Measurements from ENCODE around the gene PBXIP1. TPM values are rescaled to one million over a fixed set of nuclear protein-coding genes. Genes with fewer than 3 reads are reported as not detected.

The PBXIP1 gene
- total and polyA plus RNA-seq, 2 of the 13 experiments (the other 11 are each of a cell fraction or from before 2014, with no cell fraction given), result 16.3 to 31.9 TPM

DNA sequence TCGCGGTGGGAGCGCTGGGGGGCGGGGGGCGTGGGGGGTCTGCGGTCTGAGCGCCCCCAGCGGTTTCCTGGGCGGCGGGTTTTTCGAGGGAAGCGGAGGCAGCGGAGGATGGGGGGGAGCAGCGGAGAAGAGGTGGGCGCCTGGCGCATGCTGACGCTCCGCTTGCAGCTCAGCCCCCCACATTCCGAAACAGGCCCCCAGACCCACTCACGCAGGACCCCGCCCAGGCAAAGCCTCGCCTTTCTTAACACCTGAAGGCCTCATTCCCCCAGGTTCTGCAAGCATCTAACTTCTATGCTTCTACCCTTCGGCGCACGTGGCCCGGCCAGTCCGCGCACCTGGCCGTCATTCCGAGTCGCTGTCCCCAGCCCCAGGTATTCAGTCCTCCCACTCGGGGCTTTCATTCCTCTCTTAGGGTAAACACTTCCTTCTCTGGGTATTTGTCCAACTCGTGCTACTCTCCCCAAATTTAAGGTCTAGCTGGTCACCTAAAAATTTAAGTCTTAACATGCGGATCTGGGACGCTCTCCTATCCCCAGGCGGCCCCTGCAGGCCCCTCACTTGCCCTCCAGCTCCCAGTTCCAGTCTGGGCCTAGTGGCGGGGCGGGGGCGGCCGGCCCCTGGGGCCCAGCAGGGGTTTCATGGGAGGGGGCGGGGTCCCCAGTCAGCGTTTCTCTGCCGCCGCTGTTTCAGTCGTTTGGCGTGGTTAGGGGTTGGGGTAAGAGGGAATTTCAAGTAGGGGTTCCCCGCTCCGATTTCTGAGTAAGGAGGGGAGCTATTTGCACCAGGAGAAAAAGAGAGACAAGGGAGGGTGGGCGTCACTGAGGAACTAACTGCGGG, 43.9 kb upstream of the PBXIP1 start (continued):
- TF ChIP-seq, protein P1, sequence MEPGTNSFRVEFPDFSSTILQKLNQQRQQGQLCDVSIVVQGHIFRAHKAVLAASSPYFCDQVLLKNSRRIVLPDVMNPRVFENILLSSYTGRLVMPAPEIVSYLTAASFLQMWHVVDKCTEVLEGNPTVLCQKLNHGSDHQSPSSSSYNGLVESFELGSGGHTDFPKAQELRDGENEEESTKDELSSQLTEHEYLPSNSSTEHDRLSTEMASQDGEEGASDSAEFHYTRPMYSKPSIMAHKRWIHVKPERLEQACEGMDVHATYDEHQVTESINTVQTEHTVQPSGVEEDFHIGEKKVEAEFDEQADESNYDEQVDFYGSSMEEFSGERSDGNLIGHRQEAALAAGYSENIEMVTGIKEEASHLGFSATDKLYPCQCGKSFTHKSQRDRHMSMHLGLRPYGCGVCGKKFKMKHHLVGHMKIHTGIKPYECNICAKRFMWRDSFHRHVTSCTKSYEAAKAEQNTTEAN (CRISPR knock-in tag; conservative IDR thresholded peaks at IDR 0.05), result no peak
- TF ChIP-seq PHF8 (CRISPR knock-in tag; IDR thresholded peaks at IDR 0.05), result no peak; the same call in 1 of the 2 replicates
- TF ChIP-seq, protein P2, sequence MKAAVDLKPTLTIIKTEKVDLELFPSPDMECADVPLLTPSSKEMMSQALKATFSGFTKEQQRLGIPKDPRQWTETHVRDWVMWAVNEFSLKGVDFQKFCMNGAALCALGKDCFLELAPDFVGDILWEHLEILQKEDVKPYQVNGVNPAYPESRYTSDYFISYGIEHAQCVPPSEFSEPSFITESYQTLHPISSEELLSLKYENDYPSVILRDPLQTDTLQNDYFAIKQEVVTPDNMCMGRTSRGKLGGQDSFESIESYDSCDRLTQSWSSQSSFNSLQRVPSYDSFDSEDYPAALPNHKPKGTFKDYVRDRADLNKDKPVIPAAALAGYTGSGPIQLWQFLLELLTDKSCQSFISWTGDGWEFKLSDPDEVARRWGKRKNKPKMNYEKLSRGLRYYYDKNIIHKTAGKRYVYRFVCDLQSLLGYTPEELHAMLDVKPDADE (CRISPR knock-in tag; IDR thresholded peaks at IDR 0.05), result no peak
- TF ChIP-seq FOXA1 (IDR thresholded peaks at IDR 0.05), result no peak
- TF ChIP-seq FOXA1 (CRISPR knock-in tag; IDR thresholded peaks at IDR 0.05), result no peak
- TF ChIP-seq, protein P3, sequence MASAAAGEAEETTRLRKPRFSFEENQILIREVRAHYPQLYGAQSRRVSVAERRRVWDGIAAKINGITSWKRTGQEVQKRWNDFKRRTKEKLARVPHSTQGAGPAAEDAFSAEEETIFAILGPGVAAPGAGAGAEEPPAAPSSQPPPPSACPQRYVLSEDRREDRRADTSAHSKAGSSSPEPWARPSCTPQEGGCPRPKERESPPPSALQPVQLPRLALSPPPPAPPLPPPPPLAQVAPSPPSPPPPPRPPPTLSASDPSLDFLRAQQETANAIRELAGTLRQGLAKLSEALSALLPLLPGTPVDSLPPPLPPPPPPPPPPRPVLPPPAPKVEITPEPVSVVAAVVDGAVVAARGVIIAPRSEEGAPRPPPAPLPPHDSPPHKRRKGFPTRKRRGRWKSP (CRISPR knock-in tag; IDR thresholded peaks at IDR 0.05), result peak; percentile 24; the same call in 1 of the 2 replicates
- no peak for TF ChIP-seq CENPX (CRISPR knock-in tag; IDR thresholded peaks at IDR 0.05)
- TF ChIP-seq ZNF224 (CRISPR knock-in tag; IDR thresholded peaks at IDR 0.05), result no peak
- no peak for TF ChIP-seq ZNF510 (CRISPR knock-in tag; IDR thresholded peaks at IDR 0.05; ENCODE audit: low read depth)
- TF ChIP-seq, protein P4, sequence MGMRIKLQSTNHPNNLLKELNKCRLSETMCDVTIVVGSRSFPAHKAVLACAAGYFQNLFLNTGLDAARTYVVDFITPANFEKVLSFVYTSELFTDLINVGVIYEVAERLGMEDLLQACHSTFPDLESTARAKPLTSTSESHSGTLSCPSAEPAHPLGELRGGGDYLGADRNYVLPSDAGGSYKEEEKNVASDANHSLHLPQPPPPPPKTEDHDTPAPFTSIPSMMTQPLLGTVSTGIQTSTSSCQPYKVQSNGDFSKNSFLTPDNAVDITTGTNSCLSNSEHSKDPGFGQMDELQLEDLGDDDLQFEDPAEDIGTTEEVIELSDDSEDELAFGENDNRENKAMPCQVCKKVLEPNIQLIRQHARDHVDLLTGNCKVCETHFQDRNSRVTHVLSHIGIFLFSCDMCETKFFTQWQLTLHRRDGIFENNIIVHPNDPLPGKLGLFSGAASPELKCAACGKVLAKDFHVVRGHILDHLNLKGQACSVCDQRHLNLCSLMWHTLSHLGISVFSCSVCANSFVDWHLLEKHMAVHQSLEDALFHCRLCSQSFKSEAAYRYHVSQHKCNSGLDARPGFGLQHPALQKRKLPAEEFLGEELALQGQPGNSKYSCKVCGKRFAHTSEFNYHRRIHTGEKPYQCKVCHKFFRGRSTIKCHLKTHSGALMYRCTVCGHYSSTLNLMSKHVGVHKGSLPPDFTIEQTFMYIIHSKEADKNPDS (CRISPR knock-in tag; IDR thresholded peaks at IDR 0.05), result no peak
- no peak for TF ChIP-seq PRMT3 (CRISPR knock-in tag; IDR thresholded peaks at IDR 0.05; ENCODE audit: borderline replicate concordance, low read depth)
- TF ChIP-seq, protein P5, sequence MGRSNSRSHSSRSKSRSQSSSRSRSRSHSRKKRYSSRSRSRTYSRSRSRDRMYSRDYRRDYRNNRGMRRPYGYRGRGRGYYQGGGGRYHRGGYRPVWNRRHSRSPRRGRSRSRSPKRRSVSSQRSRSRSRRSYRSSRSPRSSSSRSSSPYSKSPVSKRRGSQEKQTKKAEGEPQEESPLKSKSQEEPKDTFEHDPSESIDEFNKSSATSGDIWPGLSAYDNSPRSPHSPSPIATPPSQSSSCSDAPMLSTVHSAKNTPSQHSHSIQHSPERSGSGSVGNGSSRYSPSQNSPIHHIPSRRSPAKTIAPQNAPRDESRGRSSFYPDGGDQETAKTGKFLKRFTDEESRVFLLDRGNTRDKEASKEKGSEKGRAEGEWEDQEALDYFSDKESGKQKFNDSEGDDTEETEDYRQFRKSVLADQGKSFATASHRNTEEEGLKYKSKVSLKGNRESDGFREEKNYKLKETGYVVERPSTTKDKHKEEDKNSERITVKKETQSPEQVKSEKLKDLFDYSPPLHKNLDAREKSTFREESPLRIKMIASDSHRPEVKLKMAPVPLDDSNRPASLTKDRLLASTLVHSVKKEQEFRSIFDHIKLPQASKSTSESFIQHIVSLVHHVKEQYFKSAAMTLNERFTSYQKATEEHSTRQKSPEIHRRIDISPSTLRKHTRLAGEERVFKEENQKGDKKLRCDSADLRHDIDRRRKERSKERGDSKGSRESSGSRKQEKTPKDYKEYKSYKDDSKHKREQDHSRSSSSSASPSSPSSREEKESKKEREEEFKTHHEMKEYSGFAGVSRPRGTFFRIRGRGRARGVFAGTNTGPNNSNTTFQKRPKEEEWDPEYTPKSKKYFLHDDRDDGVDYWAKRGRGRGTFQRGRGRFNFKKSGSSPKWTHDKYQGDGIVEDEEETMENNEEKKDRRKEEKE (IDR thresholded peaks at IDR 0.05), result no peak
- TF ChIP-seq TP53 (CRISPR knock-in tag; conservative IDR thresholded peaks at IDR 0.05), result no peak; the same call in 1 of the 2 replicates
- TF ChIP-seq, protein P6, sequence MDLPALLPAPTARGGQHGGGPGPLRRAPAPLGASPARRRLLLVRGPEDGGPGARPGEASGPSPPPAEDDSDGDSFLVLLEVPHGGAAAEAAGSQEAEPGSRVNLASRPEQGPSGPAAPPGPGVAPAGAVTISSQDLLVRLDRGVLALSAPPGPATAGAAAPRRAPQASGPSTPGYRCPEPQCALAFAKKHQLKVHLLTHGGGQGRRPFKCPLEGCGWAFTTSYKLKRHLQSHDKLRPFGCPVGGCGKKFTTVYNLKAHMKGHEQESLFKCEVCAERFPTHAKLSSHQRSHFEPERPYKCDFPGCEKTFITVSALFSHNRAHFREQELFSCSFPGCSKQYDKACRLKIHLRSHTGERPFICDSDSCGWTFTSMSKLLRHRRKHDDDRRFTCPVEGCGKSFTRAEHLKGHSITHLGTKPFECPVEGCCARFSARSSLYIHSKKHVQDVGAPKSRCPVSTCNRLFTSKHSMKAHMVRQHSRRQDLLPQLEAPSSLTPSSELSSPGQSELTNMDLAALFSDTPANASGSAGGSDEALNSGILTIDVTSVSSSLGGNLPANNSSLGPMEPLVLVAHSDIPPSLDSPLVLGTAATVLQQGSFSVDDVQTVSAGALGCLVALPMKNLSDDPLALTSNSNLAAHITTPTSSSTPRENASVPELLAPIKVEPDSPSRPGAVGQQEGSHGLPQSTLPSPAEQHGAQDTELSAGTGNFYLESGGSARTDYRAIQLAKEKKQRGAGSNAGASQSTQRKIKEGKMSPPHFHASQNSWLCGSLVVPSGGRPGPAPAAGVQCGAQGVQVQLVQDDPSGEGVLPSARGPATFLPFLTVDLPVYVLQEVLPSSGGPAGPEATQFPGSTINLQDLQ (CRISPR knock-in tag; IDR thresholded peaks at IDR 0.05), result no peak
- no peak for TF ChIP-seq ZNF746 (CRISPR knock-in tag; IDR thresholded peaks at IDR 0.05)
- peak; percentile 28 for TF ChIP-seq YY1 (IDR thresholded peaks at IDR 0.05; ENCODE audit: insufficient read depth, insufficient replicate concordance, low read depth, low read length)
- no peak for TF ChIP-seq SMAD3 (CRISPR knock-in tag; IDR thresholded peaks at IDR 0.05)
- TF ChIP-seq SRY (CRISPR knock-in tag; IDR thresholded peaks at IDR 0.05), result no peak
